SJCRH30 (cell line): ENCODE data around the gene INPPL1. TPM values are rescaled to one million over a fixed set of nuclear protein-coding genes. Genes with fewer than 3 reads are reported as not detected.
A peak's percentile ranks its signal among the peaks of the same experiment; 100 is the strongest.
"Not testable (repeated sequence)": the region's sequence is repeated elsewhere in the genome, so short reads cannot be mapped to it uniquely, and the experiment has no call there.

Source experiments
- DNase-seq, 2 experiments: peaks; one replicate each; pipeline ENCODE4 v3.0.0-alpha.2; 2015 to 2020
- H3K27ac ChIP-seq: fragments of 250-450 bp; sonication (Bioruptor Pico); 2 replicates; pipeline ENCODE4 v1.5.1; 2020; ENCODE audit warnings: mild to moderate bottlenecking, moderate library complexity
- H3K27me3 ChIP-seq: fragments of 250-450 bp; sonication (Bioruptor Pico); 2 replicates; pipeline ENCODE4 v1.5.1; 2020; ENCODE audit warnings: mild to moderate bottlenecking, moderate library complexity
- H3K36me3 ChIP-seq: fragments of 250-450 bp; sonication (Bioruptor Pico); 2 replicates; pipeline ENCODE4 v1.5.1; 2020; ENCODE audit warnings: mild to moderate bottlenecking, moderate library complexity
- H3K4me1 ChIP-seq: fragments of 250-450 bp; sonication (Bioruptor Pico); 2 replicates; pipeline ENCODE4 v1.5.1; 2020; ENCODE audit warnings: mild to moderate bottlenecking, moderate library complexity
- H3K4me3 ChIP-seq: fragments of 250-450 bp; sonication (Bioruptor Pico); 2 replicates; pipeline ENCODE4 v1.5.1; 2020; ENCODE audit warnings: mild to moderate bottlenecking, moderate library complexity
- H3K9me3 ChIP-seq: fragments of 250-450 bp; sonication (Bioruptor Pico); replicated peaks from 2 replicates; pipeline ENCODE4 v1.5.1; 2020; ENCODE audit warnings: mild to moderate bottlenecking, moderate library complexity
- total RNA-seq: library from RNA; depleted of rRNA; stranded (reverse); fragments of >200 nt; shearing (Covaris generic); gene quantifications from 2 replicates; pipeline ENCODE4 v1.2.3, GENCODE V29; 2014; rRNA removed

Gene INPPL1
- total RNA-seq, 1 experiment from 2014 or later = 168 TPM

- H3K4me3 ChIP-seq = no peak overlapping the region
- no peak overlapping the region for H3K27ac ChIP-seq
- no peaks in the 10 kb centered on the region for H3K9me3 ChIP-seq
- no peak for DNase-seq
- no peaks in the 10 kb centered on the region for H3K36me3 ChIP-seq
- H3K27me3 ChIP-seq = no peaks in the 10 kb centered on the region
- H3K4me1 ChIP-seq = no peaks in the 10 kb centered on the region
Measured at GRCh38 chr11:72263361-72263760, 38.8 kb downstream of the INPPL1 start.

DNA sequence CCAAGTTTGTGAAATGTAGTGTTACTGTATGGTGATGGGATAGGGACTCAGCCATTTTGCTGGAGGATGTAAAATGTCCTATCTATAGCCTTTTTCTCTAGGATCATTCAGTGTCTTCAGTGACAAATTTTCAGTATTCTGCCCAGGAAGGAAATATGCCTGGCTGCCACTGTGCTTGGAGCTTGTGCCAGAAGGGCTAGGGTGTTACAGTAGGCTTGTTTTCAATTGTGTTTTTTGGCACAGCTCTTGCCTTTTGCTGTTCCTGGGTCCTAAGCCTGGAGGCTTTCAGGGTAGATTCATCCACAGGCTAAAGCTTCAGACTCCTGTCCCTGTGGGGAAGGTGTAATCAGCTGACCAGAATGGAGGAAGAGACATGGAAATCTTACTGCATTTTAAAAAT lies 41.4 kb downstream of the INPPL1 start:
- DNase-seq = no peak
- H3K36me3 ChIP-seq = no peaks in the 10 kb centered on the region

GRCh38 chr11:72266960-72267359 lies 42.4 kb downstream of the INPPL1 start:
- not testable (repeated sequence) for H3K36me3 ChIP-seq, H3K4me3 ChIP-seq, H3K27me3 ChIP-seq, DNase-seq, H3K4me1 ChIP-seq, H3K9me3 ChIP-seq, H3K27ac ChIP-seq

More for the DNA sequence above, 41.4 kb downstream of the INPPL1 start:
- Histone ChIP-seq H3K27me3 (no peaks in the 10 kb centered on the region), H3K4me1 (no peaks in the 10 kb centered on the region), H3K4me3 (no peak overlapping the region), H3K9me3 (no peaks in the 10 kb centered on the region), H3K27ac (no peak overlapping the region)

DNA sequence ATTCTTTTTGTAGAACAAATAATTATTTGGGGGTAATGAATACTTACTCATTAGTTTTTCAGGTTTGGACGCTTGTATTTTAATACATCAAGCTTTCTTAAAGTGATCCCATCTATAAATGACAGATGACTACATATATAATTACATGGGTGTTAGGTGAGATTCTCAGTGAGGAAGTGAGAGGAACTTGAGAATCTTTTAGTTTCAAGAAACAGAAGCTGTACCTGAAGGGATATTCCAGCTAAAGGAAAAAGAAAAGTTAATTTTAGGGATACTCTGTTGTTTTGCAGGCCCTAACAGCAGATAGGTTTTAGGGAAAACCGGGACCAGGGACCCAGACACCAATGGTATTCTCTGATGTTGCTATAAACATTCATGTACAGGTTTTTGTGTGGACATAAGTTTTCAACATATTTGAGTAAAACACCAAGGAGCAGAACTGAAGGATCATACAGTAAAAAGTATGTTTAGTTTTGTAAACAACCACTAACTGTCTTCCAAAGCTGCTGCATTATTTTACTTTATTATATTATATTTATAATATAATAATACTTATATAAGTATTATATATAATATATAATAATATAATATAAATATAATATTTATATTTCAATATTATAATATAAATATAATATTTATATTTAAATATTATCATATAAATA lies 43.5 kb downstream of the INPPL1 start:
- Histone ChIP-seq H3K4me1 (no peaks in the 10 kb centered on the region), H3K27ac (no peak overlapping the region), H3K36me3 (no peaks in the 10 kb centered on the region), H3K9me3 (no peaks in the 10 kb centered on the region), H3K4me3 (no peak overlapping the region), H3K27me3 (no peaks in the 10 kb centered on the region)
- DNase-seq = no peak

DNA sequence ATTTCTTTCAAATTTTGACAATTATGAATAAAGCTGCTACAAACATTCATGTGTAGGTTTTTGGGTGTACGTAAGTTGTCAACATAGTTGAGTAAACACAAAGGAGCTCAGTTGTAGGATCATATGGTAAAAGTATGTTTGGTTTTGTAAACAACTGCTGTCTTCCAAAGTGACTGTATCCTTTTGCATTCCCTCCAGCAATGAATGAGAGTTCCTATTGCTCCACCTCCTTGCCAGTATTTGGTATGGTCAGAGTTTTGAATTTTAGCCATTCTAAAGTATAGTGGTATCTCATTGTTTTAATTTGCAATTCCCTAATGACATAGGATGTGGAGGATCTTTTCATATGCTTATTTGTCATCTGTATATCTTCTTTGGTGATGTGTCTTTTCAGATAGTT lies 47.4 kb downstream of the INPPL1 start:
- no peak for DNase-seq
- H3K4me3 ChIP-seq = no peak overlapping the region
- H3K4me1 ChIP-seq = no peaks in the 10 kb centered on the region
- no peaks in the 10 kb centered on the region for H3K36me3 ChIP-seq
- no peaks in the 10 kb centered on the region for H3K27me3 ChIP-seq
- H3K27ac ChIP-seq = no peak overlapping the region
- H3K9me3 ChIP-seq = no peaks in the 10 kb centered on the region; the same call in 1 of the 2 replicates

GRCh38 chr11:72274435-72274834 lies 49.9 kb downstream of the INPPL1 start:
- Histone ChIP-seq H3K27ac (no peak overlapping the region), H3K4me1 (peaks cover 12% of the 10 kb centered on the region), H3K36me3 (no peaks in the 10 kb centered on the region), H3K4me3 (no peak overlapping the region), H3K27me3 (no peaks in the 10 kb centered on the region), H3K9me3 (peaks cover 5% of the 10 kb centered on the region; the same call in 1 of the 2 replicates)
- no peak for DNase-seq

GRCh38 chr11:72278905-72279304 lies 54.3 kb downstream of the INPPL1 start:
- H3K9me3 ChIP-seq = peaks cover 5% of the 10 kb centered on the region; the same call in 1 of the 2 replicates
- H3K36me3 ChIP-seq = no peaks in the 10 kb centered on the region
- H3K4me3 ChIP-seq = no peak overlapping the region
- H3K27ac ChIP-seq = peak overlapping the region; percentile 90
- H3K4me1 ChIP-seq = peaks cover 20% of the 10 kb centered on the region
- H3K27me3 ChIP-seq = no peaks in the 10 kb centered on the region
- DNase-seq = peak in 1 of 2 experiments; percentile 71

DNA sequence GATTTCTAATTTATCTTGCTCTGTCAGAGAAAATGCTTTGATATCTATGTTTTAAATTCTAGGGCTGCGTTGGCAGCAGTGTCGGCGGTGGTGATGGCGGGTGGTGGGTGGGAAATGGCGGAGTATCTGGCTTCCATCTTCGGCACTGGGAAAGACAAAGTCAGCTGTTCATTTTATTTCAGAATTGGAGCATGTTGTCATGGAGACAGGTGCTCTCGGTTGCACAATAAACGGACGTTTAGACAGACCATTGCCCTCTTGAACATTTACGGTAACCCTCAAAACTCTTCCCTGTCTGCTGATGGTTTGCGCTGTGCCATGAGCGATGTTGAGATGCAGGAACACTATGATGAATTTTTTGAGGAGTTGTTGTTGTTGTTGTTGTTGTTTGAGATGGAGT lies 55.5 kb downstream of the INPPL1 start:
- H3K4me3 ChIP-seq = no peak overlapping the region
- peak in 1 of 2 experiments; percentile 19 for DNase-seq
- no peaks in the 10 kb centered on the region for H3K36me3 ChIP-seq
- peaks cover 5% of the 10 kb centered on the region; the same call in 1 of the 2 replicates for H3K9me3 ChIP-seq
- H3K27me3 ChIP-seq = no peaks in the 10 kb centered on the region
- H3K4me1 ChIP-seq = peaks cover 20% of the 10 kb centered on the region
- H3K27ac ChIP-seq = peak overlapping the region; percentile 90

GRCh38 chr11:72280726-72281315 lies 56.3 kb downstream of the INPPL1 start:
- no peak for DNase-seq

DNA sequence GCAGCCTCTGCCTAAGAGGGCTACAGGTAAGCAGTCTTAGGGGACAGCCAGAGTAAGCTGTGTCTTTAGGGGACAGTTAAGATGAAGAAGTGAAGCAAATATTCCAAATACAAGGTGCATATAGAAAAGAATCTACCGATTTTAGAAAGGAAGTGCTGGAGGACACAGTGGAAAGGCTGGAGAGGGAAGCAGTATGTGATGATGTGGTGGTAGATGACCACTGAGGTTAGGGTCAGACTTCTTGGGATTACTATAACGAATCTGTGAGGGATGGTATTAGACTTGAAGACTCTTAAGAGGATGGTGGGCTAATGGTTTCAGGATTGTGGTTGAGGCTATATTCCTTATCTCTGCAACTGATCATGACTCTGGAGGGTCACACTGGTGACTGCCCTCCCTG lies 59.4 kb downstream of the INPPL1 start:
- Histone ChIP-seq H3K4me1 (peaks cover 12% of the 10 kb centered on the region), H3K36me3 (no peaks in the 10 kb centered on the region)

More at GRCh38 chr11:72280726-72281315, 56.3 kb downstream of the INPPL1 start:
- H3K4me1 ChIP-seq = peaks cover 20% of the 10 kb centered on the region
- H3K9me3 ChIP-seq = peaks cover 5% of the 10 kb centered on the region; the same call in 1 of the 2 replicates
- H3K27ac ChIP-seq = no peak overlapping the region
- no peaks in the 10 kb centered on the region for H3K27me3 ChIP-seq
- H3K4me3 ChIP-seq = no peak overlapping the region
- no peaks in the 10 kb centered on the region for H3K36me3 ChIP-seq

DNA sequence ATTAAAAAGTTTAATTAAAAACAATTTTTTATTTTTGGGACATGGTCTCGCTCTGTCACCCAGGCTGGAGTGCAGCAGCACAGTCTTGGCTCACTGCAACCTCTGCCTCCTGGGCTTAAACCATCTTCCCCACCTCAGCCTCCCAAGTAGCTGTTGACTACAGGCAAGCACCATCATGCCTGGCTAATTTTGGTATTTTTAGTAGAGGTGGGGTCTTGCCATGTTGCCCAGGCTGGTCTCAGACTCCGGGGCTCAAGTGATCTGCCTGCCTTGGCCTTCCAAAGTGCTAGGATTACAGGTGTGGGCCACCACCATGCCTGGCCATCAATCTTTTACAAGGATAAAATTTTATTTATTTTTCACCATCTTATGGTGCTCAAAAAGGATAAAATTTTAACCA lies 62.7 kb downstream of the INPPL1 start:
- H3K9me3 ChIP-seq = no peaks in the 10 kb centered on the region
- no peak for DNase-seq
- no peak overlapping the region for H3K4me3 ChIP-seq
- H3K36me3 ChIP-seq = no peaks in the 10 kb centered on the region
- H3K4me1 ChIP-seq = no peaks in the 10 kb centered on the region; the same call in 1 of the 2 replicates
- H3K27me3 ChIP-seq = no peaks in the 10 kb centered on the region
- H3K27ac ChIP-seq = no peak overlapping the region

More for the DNA sequence above, 59.4 kb downstream of the INPPL1 start:
- Histone ChIP-seq H3K27me3 (no peaks in the 10 kb centered on the region), H3K9me3 (no peaks in the 10 kb centered on the region), H3K4me3 (no peak overlapping the region), H3K27ac (no peak overlapping the region)
- DNase-seq = no peak

Other genes starting within 250 kb of the INPPL1 start
- gene IL18BP, start 225.9 kb upstream of the INPPL1 start, total RNA-seq = 3.6 and 5.5 TPM in 2 replicates
- 154 and 162 TPM in 2 replicates for gene NUMA1, start 144.2 kb upstream of the INPPL1 start, total RNA-seq
- gene LRRC51, start 143.9 kb upstream of the INPPL1 start, total RNA-seq = 3.9 and 5.8 TPM in 2 replicates
- gene LAMTOR1, start 121.5 kb upstream of the INPPL1 start, total RNA-seq = 53.4 and 54.3 TPM in 2 replicates
- gene TOMT, start 118.8 kb upstream of the INPPL1 start, total RNA-seq = not detected in 2 replicates
- 38.1 and 42.7 TPM in 2 replicates for gene ANAPC15, start 112.1 kb upstream of the INPPL1 start, total RNA-seq
- gene FOLR3, start 89.0 kb upstream of the INPPL1 start, total RNA-seq = not detected in 2 replicates
- 0.56 and 0.77 TPM in 2 replicates for gene FOLR1, start 32.6 kb upstream of the INPPL1 start, total RNA-seq
- gene FOLR2, start 8.0 kb upstream of the INPPL1 start, total RNA-seq = not detected in 2 replicates
- not detected in 2 replicates for gene PHOX2A, start 19.4 kb downstream of the INPPL1 start, total RNA-seq
- gene CLPB, start 209.8 kb downstream of the INPPL1 start, total RNA-seq = 30.4 and 38.5 TPM in 2 replicates